GM21619 (cell line): ENCODE data around the gene SLC29A4.
"Not testable (repeated sequence)": the region's sequence is repeated elsewhere in the genome, so short reads cannot be mapped to it uniquely, and the experiment has no call there.

Experiments
- ATAC-seq: cut with Tn5 transposase; IDR thresholded peaks from one replicate; pipeline ENCODE4 v1.9.1; 2021; ENCODE audit not compliant: unreplicated experiment

The SLC29A4 gene, protein sequence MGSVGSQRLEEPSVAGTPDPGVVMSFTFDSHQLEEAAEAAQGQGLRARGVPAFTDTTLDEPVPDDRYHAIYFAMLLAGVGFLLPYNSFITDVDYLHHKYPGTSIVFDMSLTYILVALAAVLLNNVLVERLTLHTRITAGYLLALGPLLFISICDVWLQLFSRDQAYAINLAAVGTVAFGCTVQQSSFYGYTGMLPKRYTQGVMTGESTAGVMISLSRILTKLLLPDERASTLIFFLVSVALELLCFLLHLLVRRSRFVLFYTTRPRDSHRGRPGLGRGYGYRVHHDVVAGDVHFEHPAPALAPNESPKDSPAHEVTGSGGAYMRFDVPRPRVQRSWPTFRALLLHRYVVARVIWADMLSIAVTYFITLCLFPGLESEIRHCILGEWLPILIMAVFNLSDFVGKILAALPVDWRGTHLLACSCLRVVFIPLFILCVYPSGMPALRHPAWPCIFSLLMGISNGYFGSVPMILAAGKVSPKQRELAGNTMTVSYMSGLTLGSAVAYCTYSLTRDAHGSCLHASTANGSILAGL

DNA sequence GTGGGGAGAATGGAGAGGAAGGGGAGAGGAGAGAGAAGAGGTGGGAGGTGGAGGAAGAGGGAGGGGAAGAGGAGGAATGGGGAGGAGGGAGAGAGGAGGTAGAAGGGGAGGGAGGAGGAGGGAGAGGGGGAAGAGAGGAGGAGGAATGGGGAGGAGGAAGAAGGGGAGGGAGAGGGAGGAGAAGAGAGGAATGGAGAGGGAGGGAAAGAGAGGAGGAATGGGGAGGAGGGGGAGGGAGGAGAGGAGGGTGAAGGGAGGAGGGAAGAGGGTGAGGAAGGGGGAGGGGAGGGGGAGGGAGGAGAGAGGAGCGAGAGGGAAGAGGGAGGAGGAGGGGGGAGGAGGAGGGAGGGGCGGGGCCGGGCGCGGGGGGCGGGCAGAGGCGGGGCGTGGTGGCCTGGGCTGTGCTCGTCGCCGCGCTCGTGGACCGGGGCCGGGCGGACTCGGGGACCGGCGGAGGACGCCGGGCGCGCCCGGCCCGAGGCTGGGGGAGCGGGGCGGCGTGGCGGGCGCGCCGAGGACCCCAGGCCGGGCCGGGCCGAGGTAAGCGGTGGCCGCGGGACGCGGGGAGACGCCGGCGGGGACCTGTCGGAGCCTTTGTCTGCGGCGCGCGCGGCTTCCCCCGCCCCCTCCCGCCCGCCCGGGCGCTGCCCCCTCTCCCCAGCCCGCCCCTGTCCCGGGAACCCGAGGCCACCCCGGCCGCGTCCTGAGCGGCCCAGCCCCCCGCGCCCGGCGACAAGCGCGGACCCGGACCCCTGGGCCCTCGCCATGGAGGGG, at the start of gene SLC29A4:
Gene SLC29A4 (plus strand): TSS at position 401 of the 774 bp plus-strand sequence. CDS start 4,874 bp downstream, outside the sequence.
- no peak for ATAC-seq

GRCh38 chr7:5234852-5235831, 47.6 kb upstream of the SLC29A4 start:
- ATAC-seq = peak; percentile 37

GRCh38 chr7:5237286-5237685, 45.5 kb upstream of the SLC29A4 start:
- ATAC-seq = no peak

DNA sequence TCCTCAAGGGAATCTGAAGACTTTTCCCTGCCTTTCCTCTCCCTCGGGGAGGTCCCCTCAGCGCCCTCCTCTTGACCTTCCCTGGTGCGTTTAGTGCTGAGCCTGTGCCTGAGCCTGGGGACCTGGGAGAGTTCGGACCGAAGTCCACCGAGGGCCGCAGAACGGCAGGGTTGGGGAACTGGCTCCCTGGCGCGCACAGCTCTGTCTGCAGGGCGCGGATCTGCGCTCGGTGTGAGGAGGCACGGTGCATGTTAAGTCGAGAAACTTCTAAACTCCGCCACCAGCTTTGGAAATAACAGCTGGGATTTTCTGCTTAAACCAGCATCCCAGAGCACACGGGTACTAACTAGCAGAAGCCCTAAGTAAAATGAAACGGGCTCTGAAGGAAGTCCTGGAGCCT, 44.2 kb upstream of the SLC29A4 start:
- ATAC-seq = no peak

- ATAC-seq = no peak
Measured at GRCh38 chr7:5243261-5243660, 39.5 kb upstream of the SLC29A4 start.

GRCh38 chr7:5248201-5248885, 34.4 kb upstream of the SLC29A4 start:
- ATAC-seq = no peak

- ATAC-seq = not testable (repeated sequence)
Measured at GRCh38 chr7:5250787-5251186, 32.0 kb upstream of the SLC29A4 start.

GRCh38 chr7:5253529-5253928, 29.2 kb upstream of the SLC29A4 start:
- ATAC-seq = not testable (repeated sequence)

DNA sequence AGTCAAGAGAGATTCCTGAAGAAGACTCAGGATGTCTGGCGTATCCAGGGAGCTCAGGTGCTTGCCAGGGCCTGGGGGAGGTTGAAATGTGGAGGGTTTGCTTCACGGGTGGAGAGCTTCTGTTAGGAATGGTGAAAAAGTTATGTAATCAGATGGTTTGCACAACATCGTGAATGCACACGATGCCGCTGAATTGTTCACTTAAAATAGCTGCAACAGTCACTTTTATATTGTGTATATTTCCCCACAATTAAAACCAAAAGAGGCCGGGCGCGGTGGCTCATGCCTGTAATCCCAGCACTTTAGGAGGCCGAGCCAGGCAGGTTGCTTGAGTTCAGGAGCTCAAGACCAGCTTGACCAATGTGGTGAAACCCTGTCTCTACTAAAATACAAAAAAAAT, 28.4 kb upstream of the SLC29A4 start:
- not testable (repeated sequence) for ATAC-seq

- no peak for ATAC-seq
Measured at GRCh38 chr7:5255832-5256231, 26.9 kb upstream of the SLC29A4 start.

DNA sequence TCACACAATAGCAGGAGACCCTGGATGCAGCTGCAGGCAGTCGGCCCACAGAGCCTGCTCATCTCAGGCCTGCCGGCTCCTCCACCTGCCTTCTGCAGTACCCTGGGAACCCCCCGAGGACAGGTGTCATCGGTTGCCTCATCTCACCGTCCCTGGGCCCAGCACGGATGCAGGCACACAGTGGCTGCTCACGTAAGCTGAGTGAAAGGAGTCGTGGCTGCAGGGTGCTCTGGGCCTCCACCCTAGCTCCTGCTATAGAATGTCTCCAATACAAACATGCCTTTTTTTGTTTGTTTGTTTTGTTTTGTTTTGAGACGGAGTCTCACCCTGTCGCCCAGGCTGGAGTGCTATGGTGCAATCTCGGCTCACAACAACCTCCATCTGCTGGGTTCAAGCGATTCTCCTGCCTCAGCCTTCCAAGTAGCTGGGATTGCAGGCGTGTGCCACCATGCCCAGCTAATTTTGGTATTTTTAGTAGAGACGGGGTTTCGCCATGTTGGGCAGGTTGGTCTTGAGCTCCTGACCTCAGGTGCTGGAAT, 22.1 kb upstream of the SLC29A4 start:
- not testable (repeated sequence) for ATAC-seq

DNA sequence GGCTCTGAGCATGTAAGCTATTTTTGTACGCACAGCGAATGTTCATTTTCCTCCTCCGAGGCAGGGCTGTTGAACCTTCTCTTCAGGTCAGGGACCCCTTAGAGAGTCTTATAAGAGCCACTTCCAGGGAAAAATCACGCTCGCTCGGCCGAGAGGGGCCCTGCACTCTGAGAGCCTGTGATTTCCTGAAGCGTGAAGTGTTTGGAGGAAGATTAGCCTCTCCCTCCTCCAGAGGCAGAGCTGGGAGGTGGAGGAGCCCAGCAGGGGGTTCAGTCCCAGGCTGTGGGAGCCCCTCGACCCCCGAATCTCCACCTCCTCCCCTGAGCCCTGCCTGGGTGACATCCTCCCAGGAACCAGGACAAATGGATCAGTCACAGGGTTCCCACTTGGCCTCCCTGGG, 19.7 kb upstream of the SLC29A4 start:
- not testable (repeated sequence) for ATAC-seq

- no peak for ATAC-seq
Measured at GRCh38 chr7:5265320-5266190, 17.2 kb upstream of the SLC29A4 start.

DNA sequence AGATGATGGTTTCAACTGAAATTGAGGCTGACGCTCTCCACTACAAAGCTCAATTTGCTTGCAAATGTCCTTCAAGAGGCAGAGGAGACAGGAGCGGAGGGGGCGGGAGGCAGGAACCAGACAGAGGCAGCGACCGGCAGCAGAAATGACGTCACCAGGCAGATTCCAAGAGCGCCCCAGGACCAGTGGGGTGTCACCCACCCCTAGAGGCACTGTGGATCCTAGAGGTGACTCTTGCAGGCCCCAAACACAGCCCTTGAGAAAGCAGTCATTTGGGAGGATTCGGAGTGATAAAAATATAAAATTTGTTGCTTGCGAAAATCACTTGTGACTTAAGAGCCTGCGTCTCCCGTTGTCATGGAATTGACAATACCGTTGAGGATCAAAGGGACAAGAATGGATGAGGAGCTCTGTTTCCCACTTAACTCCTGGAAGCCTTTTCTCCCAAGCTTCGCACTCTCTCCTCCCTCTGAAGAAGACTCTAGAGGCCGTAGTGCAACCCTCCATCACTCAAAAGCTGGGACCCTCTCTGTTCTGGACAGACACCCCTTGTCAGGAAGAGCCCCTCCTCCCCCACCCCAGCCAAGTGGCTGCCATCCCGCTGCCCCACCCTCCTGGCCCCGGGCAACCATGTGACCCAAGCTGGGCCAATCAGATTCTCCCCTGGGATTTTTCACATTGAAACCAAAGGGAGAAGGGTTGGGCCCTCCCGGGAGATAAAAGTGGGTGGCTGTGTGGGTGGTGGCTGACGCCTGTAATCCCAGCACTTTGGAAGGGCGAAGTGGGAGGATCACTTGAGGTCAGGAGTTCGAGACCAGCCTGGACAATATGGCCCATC, 16.3 kb upstream of the SLC29A4 start:
- ATAC-seq = no peak

GRCh38 chr7:5267829-5268228, 14.9 kb upstream of the SLC29A4 start:
- ATAC-seq = not testable (repeated sequence)

GRCh38 chr7:5269992-5270657, 12.6 kb upstream of the SLC29A4 start:
- not testable (repeated sequence) for ATAC-seq

DNA sequence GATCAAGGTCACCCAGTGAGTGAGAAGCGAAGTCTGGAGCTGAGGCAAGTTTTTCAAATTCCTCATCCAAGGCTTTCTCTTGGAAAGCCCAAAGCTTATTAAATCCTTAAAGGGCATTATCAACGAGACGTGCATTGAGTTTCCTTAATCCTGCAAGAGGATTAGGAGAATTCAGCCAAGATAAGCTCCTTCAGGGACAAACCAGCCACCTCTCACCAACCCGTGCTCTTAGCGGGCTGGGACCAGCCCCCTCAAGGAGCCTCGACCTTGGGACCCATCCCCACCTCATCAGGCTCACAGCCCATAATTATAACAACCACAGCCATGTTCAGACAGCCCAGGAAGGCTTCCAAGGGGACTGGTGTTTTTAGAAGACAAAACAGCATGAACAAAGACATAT, 12.0 kb upstream of the SLC29A4 start:
- ATAC-seq = no peak
